Keratinocyte (primary cell): ENCODE results near the gene LHFPL6.

ENCODE experiments used
- EZH2 ChIP-seq: IDR thresholded peaks from one replicate; pipeline ENCODE4 v1.6.1; 2012; ENCODE audit warnings: inconsistent platforms, mild to moderate bottlenecking, low read length, moderate library complexity
- TF ChIP-seq, protein P1 (sequence below), 3 experiments: IDR thresholded peaks in 1 of 3; conservative IDR thresholded peaks in 1 of 3; optimal IDR thresholded peaks in 1 of 3; 2 replicates in 2 of 3; 3 replicates in 1 of 3; pipeline versions ENCODE3 to v1.5.1; 2011; ENCODE audit warnings: low read length in 3 of 3, mild to moderate bottlenecking in 3 of 3, moderate library complexity in 2 of 3, control low read depth in 1 of 3, inconsistent platforms in 1 of 3; ENCODE audit not compliant: insufficient read depth in 2 of 3; ENCODE audit errors: extremely low read depth in 1 of 3

DNA sequence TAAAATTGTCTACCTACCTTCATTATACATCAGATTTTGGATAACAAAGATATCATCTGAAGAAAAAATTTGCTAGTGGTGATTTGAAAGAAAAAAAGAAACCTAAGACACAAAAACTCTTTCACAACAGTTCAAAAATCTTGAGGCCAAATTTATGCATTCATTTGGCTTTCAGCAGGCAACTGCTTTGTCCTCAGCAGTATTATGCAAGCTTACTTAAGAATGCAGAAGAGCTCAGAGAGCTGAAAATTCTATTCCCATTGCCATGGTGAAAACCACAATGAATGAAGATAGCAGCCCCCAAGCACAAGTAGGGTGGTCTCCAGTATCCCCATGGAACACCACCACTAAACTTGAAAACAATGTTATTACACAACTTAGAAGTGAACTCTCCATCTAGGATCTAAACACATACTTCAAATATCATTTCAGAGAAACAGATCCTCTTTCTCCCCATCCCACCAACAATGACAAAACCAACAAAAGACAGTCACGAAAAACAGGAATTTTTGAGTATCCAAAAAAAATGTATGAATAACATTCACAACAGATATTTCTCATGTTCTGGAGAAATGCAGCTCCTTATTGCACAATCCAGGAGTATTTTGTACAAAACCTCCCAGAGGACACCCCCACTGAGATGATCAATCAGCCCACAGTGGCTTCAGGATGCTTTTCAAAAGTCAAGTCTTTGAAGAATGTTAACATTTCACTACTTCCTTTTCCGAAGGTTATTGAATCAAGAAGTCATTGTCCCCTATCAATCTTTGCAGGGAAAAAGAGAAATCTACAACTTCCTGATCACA, 192.7 kb downstream of the LHFPL6 start:
- TF ChIP-seq, protein P1, sequence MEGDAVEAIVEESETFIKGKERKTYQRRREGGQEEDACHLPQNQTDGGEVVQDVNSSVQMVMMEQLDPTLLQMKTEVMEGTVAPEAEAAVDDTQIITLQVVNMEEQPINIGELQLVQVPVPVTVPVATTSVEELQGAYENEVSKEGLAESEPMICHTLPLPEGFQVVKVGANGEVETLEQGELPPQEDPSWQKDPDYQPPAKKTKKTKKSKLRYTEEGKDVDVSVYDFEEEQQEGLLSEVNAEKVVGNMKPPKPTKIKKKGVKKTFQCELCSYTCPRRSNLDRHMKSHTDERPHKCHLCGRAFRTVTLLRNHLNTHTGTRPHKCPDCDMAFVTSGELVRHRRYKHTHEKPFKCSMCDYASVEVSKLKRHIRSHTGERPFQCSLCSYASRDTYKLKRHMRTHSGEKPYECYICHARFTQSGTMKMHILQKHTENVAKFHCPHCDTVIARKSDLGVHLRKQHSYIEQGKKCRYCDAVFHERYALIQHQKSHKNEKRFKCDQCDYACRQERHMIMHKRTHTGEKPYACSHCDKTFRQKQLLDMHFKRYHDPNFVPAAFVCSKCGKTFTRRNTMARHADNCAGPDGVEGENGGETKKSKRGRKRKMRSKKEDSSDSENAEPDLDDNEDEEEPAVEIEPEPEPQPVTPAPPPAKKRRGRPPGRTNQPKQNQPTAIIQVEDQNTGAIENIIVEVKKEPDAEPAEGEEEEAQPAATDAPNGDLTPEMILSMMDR (optimal IDR thresholded peaks at IDR 0.05 in 1 of 3, IDR thresholded peaks at IDR 0.05 in 1 of 3, conservative IDR thresholded peaks at IDR 0.05 in 1 of 3; ENCODE audit: extremely low read depth in 1 of 3, insufficient read depth in 2 of 3, low read length in 3 of 3) = no peak
- TF ChIP-seq EZH2 = no peak
